Tibial artery (tissue), 4 donors: ENCODE results near the gene ULK4.
A peak's percentile ranks its signal among the peaks of the same experiment; 100 is the strongest.
"Not testable (repeated sequence)": the region's sequence is repeated elsewhere in the genome, so short reads cannot be mapped to it uniquely, and the experiment has no call there.

Experiments used
- DNase-seq, 2 donors: peaks; one replicate each; pipeline ENCODE4 v3.0.0-alpha.2; 2019
- H3K27ac ChIP-seq, 2 donors: fragments of 200-600 bp; sonication (generic) in 1 of 2; 1 replicate in 1 of 2; 2 replicates in 1 of 2; pipeline ENCODE4 v1.5.1; 2018 to 2019; ENCODE audit warnings: mild to moderate bottlenecking in 1 of 2
- H3K27me3 ChIP-seq, 2 donors: fragments of 200-600 bp; sonication (generic) in 1 of 2; one replicate each; pipeline versions ENCODE4 v1.5.1 to v1.6.0; 2016 to 2019
- H3K36me3 ChIP-seq, 3 donors: fragments of 200-600 bp; sonication (generic) in 2 of 3; one replicate each; pipeline ENCODE4 v1.5.1; 2016 to 2019; ENCODE audit warnings: mild to moderate bottlenecking in 2 of 3
- H3K4me1 ChIP-seq, 4 donors: fragments of 200-600 bp; sonication (generic) in 2 of 4; 1 replicate in 3 of 4; 2 replicates in 1 of 4; pipeline ENCODE4 v1.5.1; 2016 to 2019
- H3K4me3 ChIP-seq, 2 donors: fragments of 200-600 bp; sonication (generic) in 1 of 2; 1 replicate in 1 of 2; 2 replicates in 1 of 2; pipeline ENCODE4 v1.5.1; 2018 to 2019; ENCODE audit warnings: mild to moderate bottlenecking in 2 of 2
- H3K9me3 ChIP-seq, 3 donors: fragments of 200-600 bp; sonication (generic) in 1 of 3; one replicate each; pipeline ENCODE4 v1.5.1; 2016 to 2019
- intact Hi-C: fragments of 100-400 bp; cut with DNase I; formaldehyde crosslinking; loops from one replicate; pipeline ENCODE4 v1.15.0; 2023; ENCODE audit warnings: low total_unique reads
- TF ChIP-seq, protein P1 (sequence below), 2 experiments: fragments of 200-600 bp in 1 of 2; fragments of 450-650 bp in 1 of 2; IDR thresholded peaks; one replicate each; pipeline ENCODE4 v1.5.1; 2017 to 2019; ENCODE audit warnings: antibody characterized with exemption in 2 of 2, mild to moderate bottlenecking in 1 of 2, moderate library complexity in 1 of 2

ULK4 gene

DNA sequence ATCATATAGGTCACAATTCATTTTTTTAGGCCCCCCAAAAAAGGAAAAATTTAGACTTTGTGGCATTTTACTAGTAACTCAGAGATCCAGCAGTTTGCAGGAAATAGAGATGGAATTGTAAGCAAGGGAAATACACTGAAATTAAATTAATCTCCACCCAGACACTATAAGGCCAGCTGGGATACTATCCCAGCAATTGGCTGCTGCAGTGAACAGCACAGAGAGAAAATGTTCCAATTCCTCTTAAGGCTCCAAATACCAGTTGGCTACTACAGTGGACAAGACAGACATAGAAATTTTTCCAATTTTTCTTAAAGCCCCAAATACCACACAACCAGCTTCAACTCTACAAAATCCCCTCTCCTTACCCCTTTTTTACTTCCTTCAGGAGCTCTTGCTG is 78.9 kb downstream of the ULK4 start:
- intact Hi-C loops: no loop called here
- TF ChIP-seq, protein P1, sequence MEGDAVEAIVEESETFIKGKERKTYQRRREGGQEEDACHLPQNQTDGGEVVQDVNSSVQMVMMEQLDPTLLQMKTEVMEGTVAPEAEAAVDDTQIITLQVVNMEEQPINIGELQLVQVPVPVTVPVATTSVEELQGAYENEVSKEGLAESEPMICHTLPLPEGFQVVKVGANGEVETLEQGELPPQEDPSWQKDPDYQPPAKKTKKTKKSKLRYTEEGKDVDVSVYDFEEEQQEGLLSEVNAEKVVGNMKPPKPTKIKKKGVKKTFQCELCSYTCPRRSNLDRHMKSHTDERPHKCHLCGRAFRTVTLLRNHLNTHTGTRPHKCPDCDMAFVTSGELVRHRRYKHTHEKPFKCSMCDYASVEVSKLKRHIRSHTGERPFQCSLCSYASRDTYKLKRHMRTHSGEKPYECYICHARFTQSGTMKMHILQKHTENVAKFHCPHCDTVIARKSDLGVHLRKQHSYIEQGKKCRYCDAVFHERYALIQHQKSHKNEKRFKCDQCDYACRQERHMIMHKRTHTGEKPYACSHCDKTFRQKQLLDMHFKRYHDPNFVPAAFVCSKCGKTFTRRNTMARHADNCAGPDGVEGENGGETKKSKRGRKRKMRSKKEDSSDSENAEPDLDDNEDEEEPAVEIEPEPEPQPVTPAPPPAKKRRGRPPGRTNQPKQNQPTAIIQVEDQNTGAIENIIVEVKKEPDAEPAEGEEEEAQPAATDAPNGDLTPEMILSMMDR (IDR thresholded peaks at IDR 0.05): no peak
- Histone ChIP-seq H3K4me3 (no peak overlapping the region), H3K27ac (no peak overlapping the region), H3K4me1 (no peaks in the 10 kb centered on the region), H3K9me3 (no peaks in the 10 kb centered on the region), H3K36me3 (peaks cover 0 to 3% (median 0%) of the 10 kb centered on the region in 3 donors), H3K27me3 (no peaks in the 10 kb centered on the region)
- no peak for DNase-seq

DNA sequence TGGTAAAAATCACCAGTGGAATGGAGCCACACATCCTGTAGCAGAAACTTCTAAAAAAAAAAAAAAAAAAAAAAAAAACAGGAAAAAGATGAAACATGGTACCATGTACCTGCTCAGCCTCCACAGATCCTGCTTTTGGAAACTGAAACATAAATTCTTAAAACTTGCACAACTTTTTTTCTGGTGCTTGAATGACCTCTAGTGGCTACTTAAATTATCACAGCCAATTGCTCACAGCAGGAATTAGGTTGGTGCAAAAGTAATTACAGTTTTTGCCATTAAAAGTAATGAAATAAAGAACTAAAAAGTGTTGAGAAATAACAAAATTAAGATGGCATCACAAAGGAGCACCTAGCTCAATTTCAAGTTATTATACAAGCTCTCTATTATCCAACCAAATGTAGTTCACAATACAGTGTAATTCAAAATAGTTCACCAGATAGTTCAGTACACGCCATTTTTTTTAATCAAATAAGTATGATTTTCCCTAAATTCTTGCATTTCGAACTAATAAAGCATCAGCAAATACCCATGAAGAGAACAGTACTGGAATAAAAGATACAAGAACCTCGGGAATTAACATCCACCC is 80.6 kb downstream of the ULK4 start:
- TF ChIP-seq, protein P1 (IDR thresholded peaks at IDR 0.05): peak; percentile 56 to 77
- Histone ChIP-seq H3K4me1 (no peaks in the 10 kb centered on the region), H3K27ac (no peak overlapping the region), H3K9me3 (no peaks in the 10 kb centered on the region), H3K4me3 (no peak overlapping the region), H3K36me3 (peaks cover 0 to 3% (median 0%) of the 10 kb centered on the region in 3 donors), H3K27me3 (no peaks in the 10 kb centered on the region)
- DNase-seq: no peak
- intact Hi-C loops: loop anchor here (1.0 to 2.0 kb wide), 2 partner anchors 1301 to 1547 kb away; no protein-coding TSS in a partner anchor

DNA sequence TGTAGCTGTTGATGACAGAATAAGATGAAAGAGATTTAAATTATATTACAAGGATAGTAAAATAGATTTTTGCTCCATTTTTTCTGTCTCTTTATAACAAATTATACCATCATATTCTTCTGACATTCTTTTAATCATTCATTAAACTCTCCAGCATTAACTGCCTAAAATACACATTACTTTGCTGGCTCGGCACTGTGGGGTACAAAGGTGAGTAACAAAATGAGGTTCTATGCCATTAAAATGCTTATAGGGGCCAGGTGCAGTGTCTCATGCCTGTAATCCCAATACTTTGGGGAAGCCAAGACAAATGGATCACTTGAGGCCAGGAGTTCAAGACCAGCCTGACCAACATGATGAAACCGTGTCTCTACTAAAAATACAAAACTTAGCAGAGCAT is 81.5 kb downstream of the ULK4 start:
- intact Hi-C loops: loop anchor here (2.0 kb wide), 1 partner anchor 1546 kb away; no protein-coding TSS in a partner anchor
- no peak overlapping the region for H3K4me3 ChIP-seq
- TF ChIP-seq, protein P1 (IDR thresholded peaks at IDR 0.05): no peak
- H3K27ac ChIP-seq: no peak overlapping the region
- no peaks in the 10 kb centered on the region for H3K27me3 ChIP-seq
- H3K9me3 ChIP-seq: no peaks in the 10 kb centered on the region
- DNase-seq: no peak
- no peaks in the 10 kb centered on the region for H3K4me1 ChIP-seq
- H3K36me3 ChIP-seq: no peaks in the 10 kb centered on the region

DNA sequence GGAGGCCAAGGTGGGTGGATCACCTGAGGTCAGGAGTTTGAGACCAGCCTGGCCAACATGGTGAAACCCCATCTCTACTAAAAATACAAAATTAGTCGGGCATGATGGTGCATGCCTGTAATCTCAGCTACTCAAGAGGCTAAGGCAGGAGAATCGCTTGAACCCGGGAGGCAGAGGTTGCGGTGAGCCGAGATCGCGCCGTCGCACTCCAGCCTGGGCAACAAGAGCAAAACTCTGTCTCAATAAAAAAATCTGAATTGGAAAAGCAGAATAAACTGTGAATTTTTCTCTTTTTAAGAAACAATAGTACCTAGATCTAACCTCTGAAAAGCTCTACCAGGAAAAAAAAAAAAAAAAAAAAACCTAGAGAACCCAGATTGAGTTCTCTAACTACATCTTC is 84.2 kb downstream of the ULK4 start:
- H3K4me3 ChIP-seq, H3K4me1 ChIP-seq, DNase-seq, H3K36me3 ChIP-seq, H3K9me3 ChIP-seq, H3K27ac ChIP-seq, H3K27me3 ChIP-seq, intact Hi-C loops: not testable (repeated sequence)

DNA sequence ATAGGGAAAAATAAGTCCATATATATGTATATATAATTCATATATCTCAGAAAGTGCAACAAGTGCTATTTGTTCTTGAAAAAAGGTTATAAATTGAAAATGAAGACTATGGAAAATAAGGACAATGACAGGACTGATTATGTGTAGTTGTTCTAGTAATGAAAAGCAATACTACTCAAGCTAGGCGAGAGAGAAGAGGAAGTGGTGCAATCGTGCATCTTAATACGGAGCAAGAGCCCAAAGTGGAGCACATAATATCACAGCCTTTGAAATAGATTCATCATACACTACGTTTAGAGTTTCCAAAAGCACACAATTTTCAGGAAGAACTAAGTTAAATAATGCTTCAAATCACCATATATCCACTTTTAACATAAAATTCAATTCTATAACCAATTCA is 87.9 kb downstream of the ULK4 start:
- Histone ChIP-seq H3K27me3 (no peaks in the 10 kb centered on the region), H3K9me3 (no peaks in the 10 kb centered on the region), H3K4me3 (no peak overlapping the region), H3K27ac (no peak overlapping the region), H3K4me1 (no peaks in the 10 kb centered on the region), H3K36me3 (no peaks in the 10 kb centered on the region)
- no peak for DNase-seq
- intact Hi-C loops: no loop called here
- TF ChIP-seq, protein P1 (IDR thresholded peaks at IDR 0.05): no peak

DNA sequence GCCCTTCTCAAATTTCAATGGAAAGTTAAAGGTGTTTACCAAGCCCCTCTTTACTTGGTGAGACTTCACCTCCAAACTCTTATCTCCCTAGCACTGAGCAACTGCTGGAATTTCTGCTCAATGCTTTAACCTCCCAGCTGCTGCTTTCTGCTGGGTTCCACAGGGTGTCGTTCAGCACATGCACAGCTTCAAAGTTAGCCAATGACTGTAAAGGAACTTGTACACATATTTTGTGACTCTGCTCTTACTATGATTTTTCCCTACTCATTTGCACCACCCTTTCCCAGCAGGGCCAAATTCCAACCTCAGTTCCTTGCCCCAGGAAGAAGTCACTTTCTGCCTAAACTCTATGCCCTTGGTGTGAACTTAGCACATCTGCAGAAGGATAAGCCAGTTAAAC is 89.7 kb downstream of the ULK4 start:
- TF ChIP-seq, protein P1 (IDR thresholded peaks at IDR 0.05): no peak
- intact Hi-C loops: no loop called here
- no peaks in the 10 kb centered on the region for H3K36me3 ChIP-seq

More for the DNA sequence above, 89.7 kb downstream of the ULK4 start:
- Histone ChIP-seq H3K4me1 (no peaks in the 10 kb centered on the region), H3K9me3 (no peaks in the 10 kb centered on the region), H3K27me3 (no peaks in the 10 kb centered on the region), H3K4me3 (no peak overlapping the region), H3K27ac (no peak overlapping the region)
- DNase-seq: no peak
